ENCODE results near the gene SLC9A5.

- TF ChIP-seq POLR2A (IDR thresholded peaks at IDR 0.05; ENCODE audit: low read depth, low read length) (no peak), POLR2AphosphoS5 (IDR thresholded peaks at IDR 0.05; ENCODE audit: low read length) (no peak)
- TF ChIP-seq, protein P1, sequence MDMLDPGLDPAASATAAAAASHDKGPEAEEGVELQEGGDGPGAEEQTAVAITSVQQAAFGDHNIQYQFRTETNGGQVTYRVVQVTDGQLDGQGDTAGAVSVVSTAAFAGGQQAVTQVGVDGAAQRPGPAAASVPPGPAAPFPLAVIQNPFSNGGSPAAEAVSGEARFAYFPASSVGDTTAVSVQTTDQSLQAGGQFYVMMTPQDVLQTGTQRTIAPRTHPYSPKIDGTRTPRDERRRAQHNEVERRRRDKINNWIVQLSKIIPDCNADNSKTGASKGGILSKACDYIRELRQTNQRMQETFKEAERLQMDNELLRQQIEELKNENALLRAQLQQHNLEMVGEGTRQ (IDR thresholded peaks at IDR 0.05; ENCODE audit: borderline replicate concordance, low read depth, low read length), result no peak
- TF ChIP-seq, protein P2, sequence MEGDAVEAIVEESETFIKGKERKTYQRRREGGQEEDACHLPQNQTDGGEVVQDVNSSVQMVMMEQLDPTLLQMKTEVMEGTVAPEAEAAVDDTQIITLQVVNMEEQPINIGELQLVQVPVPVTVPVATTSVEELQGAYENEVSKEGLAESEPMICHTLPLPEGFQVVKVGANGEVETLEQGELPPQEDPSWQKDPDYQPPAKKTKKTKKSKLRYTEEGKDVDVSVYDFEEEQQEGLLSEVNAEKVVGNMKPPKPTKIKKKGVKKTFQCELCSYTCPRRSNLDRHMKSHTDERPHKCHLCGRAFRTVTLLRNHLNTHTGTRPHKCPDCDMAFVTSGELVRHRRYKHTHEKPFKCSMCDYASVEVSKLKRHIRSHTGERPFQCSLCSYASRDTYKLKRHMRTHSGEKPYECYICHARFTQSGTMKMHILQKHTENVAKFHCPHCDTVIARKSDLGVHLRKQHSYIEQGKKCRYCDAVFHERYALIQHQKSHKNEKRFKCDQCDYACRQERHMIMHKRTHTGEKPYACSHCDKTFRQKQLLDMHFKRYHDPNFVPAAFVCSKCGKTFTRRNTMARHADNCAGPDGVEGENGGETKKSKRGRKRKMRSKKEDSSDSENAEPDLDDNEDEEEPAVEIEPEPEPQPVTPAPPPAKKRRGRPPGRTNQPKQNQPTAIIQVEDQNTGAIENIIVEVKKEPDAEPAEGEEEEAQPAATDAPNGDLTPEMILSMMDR (IDR thresholded peaks at IDR 0.05 in 2 of 3, conservative IDR thresholded peaks at IDR 0.05 in 1 of 3; ENCODE audit: control insufficient read depth in 2 of 3, extremely low read depth in 1 of 3, insufficient read depth in 1 of 3, low read depth in 3 of 3, low read length in 3 of 3), result no peak
- TF ChIP-seq, protein P3, sequence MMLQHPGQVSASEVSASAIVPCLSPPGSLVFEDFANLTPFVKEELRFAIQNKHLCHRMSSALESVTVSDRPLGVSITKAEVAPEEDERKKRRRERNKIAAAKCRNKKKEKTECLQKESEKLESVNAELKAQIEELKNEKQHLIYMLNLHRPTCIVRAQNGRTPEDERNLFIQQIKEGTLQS (IDR thresholded peaks at IDR 0.05; ENCODE audit: borderline replicate concordance, extremely low read depth, low read depth, low read length), result no peak
Observed at GRCh38 chr16:67202956-67203493, 45.8 kb upstream of the SLC9A5 start.
